PFSK-1 (cell line): ENCODE data around the gene SLC35B3.

ENCODE experiments used
- FOXP2 ChIP-seq: optimal IDR thresholded peaks from 2 replicates; pipeline ENCODE3; 2011; ENCODE audit warnings: borderline replicate concordance, control low read depth, inconsistent platforms; ENCODE audit not compliant: insufficient read depth; ENCODE audit errors: extremely low read length, extremely low read depth
- POLR2AphosphoS5 ChIP-seq: IDR thresholded peaks from 2 replicates; pipeline ENCODE4 v1.6.1; 2012; ENCODE audit warnings: low read depth, mild to moderate bottlenecking, control low read depth, low read length, moderate library complexity
- SIN3A ChIP-seq: IDR thresholded peaks from 2 replicates; pipeline ENCODE4 v1.6.1; 2012; ENCODE audit warnings: mild to moderate bottlenecking, low read length, moderate library complexity, borderline replicate concordance; ENCODE audit not compliant: insufficient read depth
- TAF1 ChIP-seq: IDR thresholded peaks from 2 replicates; pipeline ENCODE4 v1.6.1; 2012; ENCODE audit warnings: low read length, control low read depth, borderline replicate concordance; ENCODE audit not compliant: insufficient read depth

DNA sequence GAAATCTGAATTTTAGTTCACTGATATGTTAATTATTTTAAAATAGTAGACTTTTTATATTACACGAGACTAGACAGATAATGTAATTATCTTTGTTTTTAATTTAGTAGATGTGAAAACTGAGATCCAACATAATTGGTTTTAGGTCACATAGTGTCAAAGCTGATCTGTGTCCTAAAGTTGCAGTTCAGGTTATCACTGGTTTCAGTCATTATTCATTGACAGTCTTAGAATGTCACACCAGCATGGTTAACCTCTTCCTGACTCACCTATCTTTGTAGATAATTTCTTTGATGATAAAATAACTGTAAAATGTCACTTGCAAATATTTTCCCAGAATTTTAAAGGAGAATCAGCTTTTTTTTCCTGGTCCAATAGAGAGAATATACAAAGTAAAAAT, 48.3 kb upstream of the SLC35B3 start:
- TF ChIP-seq SIN3A (no peak), TAF1 (no peak), POLR2AphosphoS5 (no peak), FOXP2 (no peak)
